ENCODE results near the gene RFT1. TPM values are rescaled to one million over a fixed set of nuclear protein-coding genes. Genes with fewer than 3 reads are reported as not detected.

The RFT1 gene
- total RNA-seq, 1 experiment from 2014 or later: 33.6 TPM

- intact Hi-C loops (cut with micrococcal nuclease): no loop called here
- no peak for TF ChIP-seq ZNF274 (IDR thresholded peaks at IDR 0.05; ENCODE audit: low read depth, low read length)
- TF ChIP-seq FOSL1 (IDR thresholded peaks at IDR 0.05; ENCODE audit: low read depth): no peak
- ChIA-PET CTCF (no interaction called here), POLR2A (no interaction called here), RAD21 (ENCODE audit: low non-redundant PET in 1 of 2, low total read pairs in 2 of 2, uncharacterized antibody in 2 of 2, unreplicated experiment in 2 of 2) (no interaction called here)
- Histone ChIP-seq H3K79me2 (ENCODE audit: insufficient read depth, low read length) (peaks cover 60% of the 10 kb centered on the region), H3K27ac (ENCODE audit: low read depth, low read length) (no peak overlapping the region), H3K4me2 (ENCODE audit: low read length) (no peak overlapping the region), H3K9me3 (ENCODE audit: control insufficient read depth in 1 of 2, insufficient read depth in 1 of 2, low read depth in 1 of 2, low read length in 2 of 2) (no peaks in the 10 kb centered on the region), H3K36me3 (ENCODE audit: control insufficient read depth in 1 of 2, insufficient read depth in 2 of 2, low read length in 2 of 2) (no peaks in the 10 kb centered on the region), H3K4me3 (replicated peaks in 1 of 2; ENCODE audit: low read depth in 1 of 2, low read length in 2 of 2) (no peak overlapping the region), H4K20me1 (ENCODE audit: insufficient read depth) (no peaks in the 10 kb centered on the region), H3K27me3 (ENCODE audit: insufficient read depth, low read length) (no peaks in the 10 kb centered on the region), H3K4me1 (ENCODE audit: control insufficient read depth in 1 of 2, insufficient read depth in 2 of 2, low read length in 2 of 2) (peaks cover 10 to 26% of the 10 kb centered on the region in 2 experiments; a peak in 3 of 4 replicates), H3K9me2 (ENCODE audit: insufficient read depth) (no peaks in the 10 kb centered on the region), H3K9ac (ENCODE audit: low read length) (no peak overlapping the region), H2AFZ (ENCODE audit: low read depth, low read length, poor library complexity, severe bottlenecking) (no peak overlapping the region)
- no peak for ATAC-seq
- no peak for DNase-seq (ENCODE audit: low read depth, low spot score)
- no TSS peak for BruUV-seq (replicated peaks)
Observed at GRCh38 chr3:53166206-53166605, 36.0 kb upstream of the RFT1 start.

- no peak for DNase-seq (ENCODE audit: low read depth, low spot score)
- Histone ChIP-seq H4K20me1 (ENCODE audit: insufficient read depth) (no peaks in the 10 kb centered on the region), H3K36me3 (ENCODE audit: control insufficient read depth in 1 of 2, insufficient read depth in 2 of 2, low read length in 2 of 2) (no peaks in the 10 kb centered on the region), H3K4me3 (replicated peaks in 1 of 2; ENCODE audit: low read depth in 1 of 2, low read length in 2 of 2) (no peak overlapping the region), H3K27ac (ENCODE audit: low read depth, low read length) (no peak overlapping the region), H3K9me2 (ENCODE audit: insufficient read depth) (no peaks in the 10 kb centered on the region), H3K79me2 (ENCODE audit: insufficient read depth, low read length) (peaks cover 51% of the 10 kb centered on the region), H3K27me3 (ENCODE audit: insufficient read depth, low read length) (no peaks in the 10 kb centered on the region), H3K4me1 (ENCODE audit: control insufficient read depth in 1 of 2, insufficient read depth in 2 of 2, low read length in 2 of 2) (peaks cover 16 to 29% of the 10 kb centered on the region in 2 experiments), H3K9ac (ENCODE audit: low read length) (no peak overlapping the region), H2AFZ (ENCODE audit: low read depth, low read length, poor library complexity, severe bottlenecking) (no peak overlapping the region), H3K9me3 (ENCODE audit: control insufficient read depth in 1 of 2, insufficient read depth in 1 of 2, low read depth in 1 of 2, low read length in 2 of 2) (no peaks in the 10 kb centered on the region), H3K4me2 (ENCODE audit: low read length) (no peak overlapping the region)
- BruUV-seq (replicated peaks): no TSS peak
- ChIA-PET POLR2A (no interaction called here), CTCF (no interaction called here), RAD21 (ENCODE audit: low non-redundant PET in 1 of 2, low total read pairs in 2 of 2, uncharacterized antibody in 2 of 2, unreplicated experiment in 2 of 2) (no interaction called here)
- ATAC-seq: no peak
- intact Hi-C loops (cut with micrococcal nuclease): no loop called here
- TF ChIP-seq CEBPB (IDR thresholded peaks at IDR 0.05; ENCODE audit: low read depth): no peak
- no peak for TF ChIP-seq POLR2AphosphoS5 (IDR thresholded peaks at IDR 0.05; ENCODE audit: low read depth, low read length)
- TF ChIP-seq CBX3 (IDR thresholded peaks at IDR 0.05; ENCODE audit: low read depth): no peak
- no peak for TF ChIP-seq YY1 (IDR thresholded peaks at IDR 0.05; ENCODE audit: extremely low read depth, insufficient replicate concordance, low read depth, low read length)
- TF ChIP-seq ZNF274 (IDR thresholded peaks at IDR 0.05; ENCODE audit: low read depth, low read length): no peak
- no peak for TF ChIP-seq POLR2A (IDR thresholded peaks at IDR 0.05; ENCODE audit: borderline replicate concordance, extremely low read depth, insufficient read depth, insufficient read length)
- no peak for TF ChIP-seq FOSL1 (IDR thresholded peaks at IDR 0.05; ENCODE audit: low read depth)
- no peak for TF ChIP-seq EZH2 (IDR thresholded peaks at IDR 0.05)
- TF ChIP-seq RAD21 (IDR thresholded peaks at IDR 0.05; ENCODE audit: low read depth): no peak
- no peak for TF ChIP-seq REST (IDR thresholded peaks at IDR 0.05; ENCODE audit: low read depth)
- TF ChIP-seq TCF7L2 (IDR thresholded peaks at IDR 0.05; ENCODE audit: borderline replicate concordance, extremely low read depth, insufficient read depth, insufficient read length): no peak
- TF ChIP-seq SRF (IDR thresholded peaks at IDR 0.05; ENCODE audit: low read depth): no peak
- TF ChIP-seq SP1 (IDR thresholded peaks at IDR 0.05; ENCODE audit: low read depth): no peak
- no peak for TF ChIP-seq MAX (IDR thresholded peaks at IDR 0.05)
- no peak for TF ChIP-seq CTCF (IDR thresholded peaks at IDR 0.05 in 2 of 3, conservative IDR thresholded peaks at IDR 0.05 in 1 of 3; ENCODE audit: borderline replicate concordance in 1 of 3, insufficient read depth in 1 of 3, low read depth in 2 of 3, low read length in 2 of 3)
- no peak for TF ChIP-seq SIN3A (IDR thresholded peaks at IDR 0.05; ENCODE audit: low read depth)
- TF ChIP-seq EGR1 (IDR thresholded peaks at IDR 0.05; ENCODE audit: low read depth): no peak
Observed at GRCh38 chr3:53164911-53165310, 34.7 kb upstream of the RFT1 start.
